ENCODE measurements around the gene PLEKHG2.
"Not testable (repeated sequence)": the region's sequence is repeated elsewhere in the genome, so short reads cannot be mapped to it uniquely, and the experiment has no call there.

Gene PLEKHG2

GRCh38 chr19:39377373-39378362 is 34.8 kb upstream of the PLEKHG2 start:
- Histone ChIP-seq H3K9me2 (replicated peaks; ENCODE audit: low read depth, low read length) (no peaks in the 10 kb centered on the region), H3K27me3 (ENCODE audit: insufficient read depth, low read length, poor library complexity, severe bottlenecking) (no peaks in the 10 kb centered on the region), H3F3A (ENCODE audit: low read depth) (no peaks in the 10 kb centered on the region), H3K4me3 (ENCODE audit: low read length, poor library complexity, severe bottlenecking) (no peak overlapping the region), H3K4me2 (ENCODE audit: low read depth, low read length, poor library complexity, severe bottlenecking) (no peak overlapping the region), H2AFZ (ENCODE audit: low read length) (no peak overlapping the region), H3K79me2 (ENCODE audit: insufficient read depth, low read length) (no peaks in the 10 kb centered on the region), H3K36me3 (ENCODE audit: insufficient read depth, low read length) (peaks cover 87% of the 10 kb centered on the region; the same call in 1 of the 2 replicates), H3K9me3 (ENCODE audit: insufficient read depth, low read depth, low read length) (no peaks in the 10 kb centered on the region), H3K9ac (ENCODE audit: low read depth, low read length, poor library complexity, severe bottlenecking) (no peak overlapping the region), H3K4me1 (ENCODE audit: insufficient read depth, low read length, poor library complexity, severe bottlenecking) (no peaks in the 10 kb centered on the region), H4K20me1 (ENCODE audit: insufficient read depth, low read length, poor library complexity, severe bottlenecking) (no peaks in the 10 kb centered on the region)
- TF ChIP-seq CTCF (conservative IDR thresholded peaks at IDR 0.05; ENCODE audit: low read length), result no peak
- no peak for TF ChIP-seq EZH2phosphoT487 (IDR thresholded peaks at IDR 0.05; ENCODE audit: borderline replicate concordance)

GRCh38 chr19:39379366-39379765 is 33.1 kb upstream of the PLEKHG2 start:
- not testable (repeated sequence) for H3K9ac ChIP-seq (ENCODE audit: low read depth, low read length, poor library complexity, severe bottlenecking); H3K4me3 ChIP-seq (ENCODE audit: low read length, poor library complexity, severe bottlenecking); H3K79me2 ChIP-seq (ENCODE audit: insufficient read depth, low read length); H3K9me2 ChIP-seq (replicated peaks; ENCODE audit: low read depth, low read length); H4K20me1 ChIP-seq (ENCODE audit: insufficient read depth, low read length, poor library complexity, severe bottlenecking); H3K4me2 ChIP-seq (ENCODE audit: low read depth, low read length, poor library complexity, severe bottlenecking); H3F3A ChIP-seq (ENCODE audit: low read depth); H3K9me3 ChIP-seq (ENCODE audit: insufficient read depth, low read depth, low read length); H3K4me1 ChIP-seq (ENCODE audit: insufficient read depth, low read length, poor library complexity, severe bottlenecking); H2AFZ ChIP-seq (ENCODE audit: low read length); H3K27me3 ChIP-seq (ENCODE audit: insufficient read depth, low read length, poor library complexity, severe bottlenecking)
- peaks cover 83% of the 10 kb centered on the region; the same call in 1 of the 2 replicates for H3K36me3 ChIP-seq (ENCODE audit: insufficient read depth, low read length)

- no peak overlapping the region for H2AFZ ChIP-seq (ENCODE audit: low read length)
- no peaks in the 10 kb centered on the region for H3K27me3 ChIP-seq (ENCODE audit: insufficient read depth, low read length, poor library complexity, severe bottlenecking)
- TF ChIP-seq EZH2phosphoT487 (IDR thresholded peaks at IDR 0.05; ENCODE audit: borderline replicate concordance), result no peak
- no peak for TF ChIP-seq CTCF (conservative IDR thresholded peaks at IDR 0.05; ENCODE audit: low read length)
- H3K4me1 ChIP-seq (ENCODE audit: insufficient read depth, low read length, poor library complexity, severe bottlenecking), result no peaks in the 10 kb centered on the region
- no peaks in the 10 kb centered on the region for H3K9me3 ChIP-seq (ENCODE audit: insufficient read depth, low read depth, low read length)
- no peak overlapping the region for H3K4me3 ChIP-seq (ENCODE audit: low read length, poor library complexity, severe bottlenecking)
- no peak overlapping the region for H3K4me2 ChIP-seq (ENCODE audit: low read depth, low read length, poor library complexity, severe bottlenecking)
- no peaks in the 10 kb centered on the region for H3F3A ChIP-seq (ENCODE audit: low read depth)
- no peaks in the 10 kb centered on the region for H4K20me1 ChIP-seq (ENCODE audit: insufficient read depth, low read length, poor library complexity, severe bottlenecking)
- H3K36me3 ChIP-seq (ENCODE audit: insufficient read depth, low read length), result peaks cover 80% of the 10 kb centered on the region; the same call in 1 of the 2 replicates
- no peaks in the 10 kb centered on the region for H3K9me2 ChIP-seq (replicated peaks; ENCODE audit: low read depth, low read length)
- H3K9ac ChIP-seq (ENCODE audit: low read depth, low read length, poor library complexity, severe bottlenecking), result no peak overlapping the region
- no peaks in the 10 kb centered on the region for H3K79me2 ChIP-seq (ENCODE audit: insufficient read depth, low read length)
Observed at GRCh38 chr19:39379865-39380396, 32.5 kb upstream of the PLEKHG2 start.

Data from Loucy (cell line).